Right ventricle myocardium inferior (tissue), 1 donor: ENCODE measurements around the gene ADAMTS18. TPM values are rescaled to one million over a fixed set of nuclear protein-coding genes. Genes with fewer than 3 reads are reported as not detected.
"Not testable (repeated sequence)": the region's sequence is repeated elsewhere in the genome, so short reads cannot be mapped to it uniquely, and the experiment has no call there.

ENCODE experiments used
- ATAC-seq: fragments of 200-7000 bp; cut with Tn5 transposase; one replicate; pipeline ENCODE4 v1.9.1; 2020; ENCODE audit warnings: mild to moderate bottlenecking, moderate library complexity
- DNase-seq: peaks from one replicate; pipeline ENCODE4 v3.0.0; 2021; ENCODE audit errors: missing footprints
- intact Hi-C: fragments of 100-400 bp; cut with DNase I; formaldehyde crosslinking; loops from one replicate; pipeline ENCODE4 v1.11.0; 2022
- total RNA-seq: library from RNA; stranded (reverse); fragmentation: NEBNext Ultra II Directional; extraction: Animal tissue kit (Norgen Biotek cat#: 25700); gene quantifications from one replicate; pipeline ENCODE4 v1.2.1, GENCODE V29; 2021
- donor health status: DM: no; HTN: yes; CAD: no; lungs with severe emphysema.

Gene ADAMTS18
- total RNA-seq, 1 donor from 2014 or later, result not detected

GRCh38 chr16:77304877-77305276 is 130.0 kb downstream of the ADAMTS18 start:
- intact Hi-C loops, result no loop called here
- DNase-seq (no peak), ATAC-seq (no peak)

GRCh38 chr16:77304134-77304533 is 130.7 kb downstream of the ADAMTS18 start:
- ATAC-seq (no peak), DNase-seq (no peak)
- intact Hi-C loops, result no loop called here

- no peak for ATAC-seq
Observed at GRCh38 chr16:77302674-77303073, 132.2 kb downstream of the ADAMTS18 start.

GRCh38 chr16:77302249-77302648 is 132.6 kb downstream of the ADAMTS18 start:
- DNase-seq (no peak), ATAC-seq (no peak)
- intact Hi-C loops, result no loop called here

More at GRCh38 chr16:77302674-77303073, 132.2 kb downstream of the ADAMTS18 start:
- no peak for DNase-seq
- intact Hi-C loops, result no loop called here

- DNase-seq, result no peak
Observed at GRCh38 chr16:77300256-77300655, 134.6 kb downstream of the ADAMTS18 start.

GRCh38 chr16:77299395-77299794 is 135.4 kb downstream of the ADAMTS18 start:
- ATAC-seq (no peak), DNase-seq (no peak)
- intact Hi-C loops, result no loop called here

More at GRCh38 chr16:77300256-77300655, 134.6 kb downstream of the ADAMTS18 start:
- ATAC-seq, result no peak
- intact Hi-C loops, result no loop called here

- ATAC-seq (no peak), DNase-seq (no peak)
- intact Hi-C loops, result no loop called here
Observed at GRCh38 chr16:77298418-77299360, 136.1 kb downstream of the ADAMTS18 start.

- ATAC-seq (no peak), DNase-seq (no peak)
- intact Hi-C loops, result no loop called here
Observed at GRCh38 chr16:77297996-77298395, 136.8 kb downstream of the ADAMTS18 start.

GRCh38 chr16:77295896-77296295 is 138.9 kb downstream of the ADAMTS18 start:
- no peak for ATAC-seq
- no peak for DNase-seq
- intact Hi-C loops, result no loop called here

GRCh38 chr16:77290451-77291115 is 144.3 kb downstream of the ADAMTS18 start:
- intact Hi-C loops, result no loop called here
- ATAC-seq (no peak), DNase-seq (no peak)

GRCh38 chr16:77289331-77289809 is 145.5 kb downstream of the ADAMTS18 start:
- DNase-seq (no peak), ATAC-seq (no peak)
- intact Hi-C loops, result no loop called here

GRCh38 chr16:77288222-77288621 is 146.6 kb downstream of the ADAMTS18 start:
- ATAC-seq (no peak), DNase-seq (no peak)
- intact Hi-C loops, result no loop called here

- intact Hi-C loops, result no loop called here
- ATAC-seq (no peak), DNase-seq (no peak)
Observed at GRCh38 chr16:77285676-77286075, 149.2 kb downstream of the ADAMTS18 start.

- DNase-seq, result no peak
- intact Hi-C loops, result no loop called here
- ATAC-seq, result no peak
Observed at GRCh38 chr16:77282345-77282744, 152.5 kb downstream of the ADAMTS18 start.

GRCh38 chr16:77279316-77279715 is 155.5 kb downstream of the ADAMTS18 start:
- intact Hi-C loops, ATAC-seq, DNase-seq: not testable (repeated sequence)

- ATAC-seq, result no peak
- DNase-seq, result no peak
- intact Hi-C loops, result no loop called here
Observed at GRCh38 chr16:77277571-77277970, 157.3 kb downstream of the ADAMTS18 start.

GRCh38 chr16:77277141-77277540 is 157.7 kb downstream of the ADAMTS18 start:
- intact Hi-C loops, result no loop called here
- ATAC-seq (no peak), DNase-seq (no peak)

- no peak for ATAC-seq
- intact Hi-C loops, result no loop called here
- no peak for DNase-seq
Observed at GRCh38 chr16:77276661-77277060, 158.2 kb downstream of the ADAMTS18 start.

- ATAC-seq, DNase-seq, intact Hi-C loops: not testable (repeated sequence)
Observed at GRCh38 chr16:77275303-77275702, 159.5 kb downstream of the ADAMTS18 start.

GRCh38 chr16:77273815-77274214 is 161.0 kb downstream of the ADAMTS18 start:
- DNase-seq, result no peak
- ATAC-seq, result no peak
- intact Hi-C loops, result no loop called here
